Upper lobe of left lung (tissue), 4 donors: ENCODE measurements around the gene PRR33.

ENCODE experiments used
- EP300 ChIP-seq, 4 donors: sonication (generic); formaldehyde crosslinking; IDR thresholded peaks; one replicate each; pipeline ENCODE4 v1.5.1; 2017; ENCODE audit warnings: antibody characterized with exemption in 4 of 4, control low read depth in 2 of 4
- POLR2A ChIP-seq, 4 donors: fragments of 450-650 bp; IDR thresholded peaks; one replicate each; pipeline ENCODE4 v1.5.1; 2016 to 2017; ENCODE audit warnings: antibody characterized with exemption in 4 of 4, mild to moderate bottlenecking in 2 of 4
- POLR2AphosphoS5 ChIP-seq, 2 donors: sonication (generic); formaldehyde crosslinking; IDR thresholded peaks; one replicate each; pipeline ENCODE4 v1.5.1; 2017; ENCODE audit warnings: antibody characterized with exemption in 2 of 2
- TF ChIP-seq, protein P1 (sequence below), 6 experiments: fragments of 450-650 bp in 4 of 6; fragments of 200-600 bp in 2 of 6; sonication (generic) in 2 of 6; IDR thresholded peaks; one replicate each; pipeline ENCODE4 v1.5.1; 2016 to 2019; ENCODE audit warnings: antibody characterized with exemption in 6 of 6

GRCh38 chr11:1851468-1852180 is 40.1 kb downstream of the PRR33 start:
- no peak for TF ChIP-seq POLR2A (IDR thresholded peaks at IDR 0.05)
- TF ChIP-seq, protein P1, sequence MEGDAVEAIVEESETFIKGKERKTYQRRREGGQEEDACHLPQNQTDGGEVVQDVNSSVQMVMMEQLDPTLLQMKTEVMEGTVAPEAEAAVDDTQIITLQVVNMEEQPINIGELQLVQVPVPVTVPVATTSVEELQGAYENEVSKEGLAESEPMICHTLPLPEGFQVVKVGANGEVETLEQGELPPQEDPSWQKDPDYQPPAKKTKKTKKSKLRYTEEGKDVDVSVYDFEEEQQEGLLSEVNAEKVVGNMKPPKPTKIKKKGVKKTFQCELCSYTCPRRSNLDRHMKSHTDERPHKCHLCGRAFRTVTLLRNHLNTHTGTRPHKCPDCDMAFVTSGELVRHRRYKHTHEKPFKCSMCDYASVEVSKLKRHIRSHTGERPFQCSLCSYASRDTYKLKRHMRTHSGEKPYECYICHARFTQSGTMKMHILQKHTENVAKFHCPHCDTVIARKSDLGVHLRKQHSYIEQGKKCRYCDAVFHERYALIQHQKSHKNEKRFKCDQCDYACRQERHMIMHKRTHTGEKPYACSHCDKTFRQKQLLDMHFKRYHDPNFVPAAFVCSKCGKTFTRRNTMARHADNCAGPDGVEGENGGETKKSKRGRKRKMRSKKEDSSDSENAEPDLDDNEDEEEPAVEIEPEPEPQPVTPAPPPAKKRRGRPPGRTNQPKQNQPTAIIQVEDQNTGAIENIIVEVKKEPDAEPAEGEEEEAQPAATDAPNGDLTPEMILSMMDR (IDR thresholded peaks at IDR 0.05): no peak
- TF ChIP-seq EP300 (IDR thresholded peaks at IDR 0.05): no peak
- TF ChIP-seq POLR2AphosphoS5 (IDR thresholded peaks at IDR 0.05): no peak
